MCF 10A (cell line): ENCODE results near the gene DNAJC22. TPM values are rescaled to one million over a fixed set of nuclear protein-coding genes. Genes with fewer than 3 reads are reported as not detected.
"Not testable (repeated sequence)": the region's sequence is repeated elsewhere in the genome, so short reads cannot be mapped to it uniquely, and the experiment has no call there.

ENCODE experiments used
- BruUV-seq: library from RNA; stranded (reverse); fragments of 400-500 nt; replicated peaks from 2 replicates; lab custom pipeline; 2021; lab: Mats Ljungman, UMichigan
- CTCF ChIA-PET: fragments of 300-600 bp; sonication (Branson Sonifier 250); formaldehyde crosslinking; extraction: SDS; loops from one replicate; lab custom pipeline; 2021; ENCODE audit warnings: antibody characterized with exemption, inconsistent platforms; lab: Yijun Ruan, JAX
- POLR2A ChIA-PET: fragments of 300-600, 350-650 bp; sonication (Branson Sonifier 250); formaldehyde crosslinking; extraction: SDS; loops from one replicate; lab custom pipeline; 2020; ENCODE audit warnings: antibody characterized with exemption, inconsistent platforms; lab: Yijun Ruan, JAX
- DNase-seq: peaks from one replicate; pipeline ENCODE4 v3.0.0-alpha.2; 2018; ENCODE audit not compliant: unreplicated experiment
- H3K27ac Mint-ChIP-seq: one replicate; pipeline ENCODE4 v1.8.0; 2022; ENCODE audit warnings: mild to moderate bottlenecking, low read depth, mixed read lengths; ENCODE audit not compliant: unreplicated experiment
- H3K27me3 Mint-ChIP-seq: one replicate; pipeline ENCODE4 v1.8.0; 2022; ENCODE audit warnings: mixed read lengths; ENCODE audit not compliant: insufficient read depth, unreplicated experiment
- H3K36me3 Mint-ChIP-seq: one replicate; pipeline ENCODE4 v1.8.0; 2022; ENCODE audit warnings: mild to moderate bottlenecking, moderate library complexity, mixed read lengths; ENCODE audit not compliant: insufficient read depth, unreplicated experiment
- H3K4me1 Mint-ChIP-seq: one replicate; pipeline ENCODE4 v1.8.0; 2022; ENCODE audit warnings: mixed read lengths; ENCODE audit not compliant: insufficient read depth, unreplicated experiment
- H3K4me3 Mint-ChIP-seq: one replicate; pipeline ENCODE4 v1.8.0; 2022; ENCODE audit warnings: mild to moderate bottlenecking, moderate library complexity, mixed read lengths; ENCODE audit not compliant: unreplicated experiment
- H3K9me3 Mint-ChIP-seq: one replicate; pipeline ENCODE4 v1.8.0; 2022; ENCODE audit warnings: mixed read lengths; ENCODE audit not compliant: unreplicated experiment
- CTCF ChIP-seq: fragments of 200-600 bp; IDR thresholded peaks from one replicate; pipeline ENCODE4 v1.8.0; 2022; ENCODE audit warnings: antibody characterized with exemption, mild to moderate bottlenecking; ENCODE audit not compliant: unreplicated experiment
- intact Hi-C: fragments of 100-400 bp; cut with micrococcal nuclease; formaldehyde crosslinking; loops from 2 replicates; pipeline ENCODE4 v1.14.1; 2022
- total RNA-seq: library from RNA; stranded (reverse); gene quantifications from 2 replicates; pipeline ENCODE4 v1.2.3, GENCODE V29; 2022

The DNAJC22 gene
- total RNA-seq, 1 experiment from 2014 or later: 0.33 TPM

- H3K36me3 Mint-ChIP-seq: no peaks in the 10 kb centered on the region
- TF ChIP-seq CTCF: no peak
- POLR2A ChIA-PET: interaction anchor here (1.0 to 1.5 kb wide), 2 partner anchors 14 to 56 kb away, joined by 3 read pairs; no protein-coding TSS in a partner anchor
- intact Hi-C loops: no loop called here
- no peak overlapping the region for H3K27ac Mint-ChIP-seq
- H3K9me3 Mint-ChIP-seq: no peaks in the 10 kb centered on the region
- no peaks in the 10 kb centered on the region for H3K4me1 Mint-ChIP-seq
- no TSS peak for BruUV-seq
- CTCF ChIA-PET: interaction anchor here (0.6 to 2.9 kb wide), 8 partner anchors 11 to 315 kb away, joined by 3 to 9 read pairs (median 3); partner anchors contain the start of gene DNAJC22
- H3K27me3 Mint-ChIP-seq: peaks cover 12% of the 10 kb centered on the region
- no peak overlapping the region for H3K4me3 Mint-ChIP-seq
- no peak for DNase-seq
These were observed 13.8 kb upstream of the DNAJC22 start for GRCh38 chr12:49332891-49333371.

DNA sequence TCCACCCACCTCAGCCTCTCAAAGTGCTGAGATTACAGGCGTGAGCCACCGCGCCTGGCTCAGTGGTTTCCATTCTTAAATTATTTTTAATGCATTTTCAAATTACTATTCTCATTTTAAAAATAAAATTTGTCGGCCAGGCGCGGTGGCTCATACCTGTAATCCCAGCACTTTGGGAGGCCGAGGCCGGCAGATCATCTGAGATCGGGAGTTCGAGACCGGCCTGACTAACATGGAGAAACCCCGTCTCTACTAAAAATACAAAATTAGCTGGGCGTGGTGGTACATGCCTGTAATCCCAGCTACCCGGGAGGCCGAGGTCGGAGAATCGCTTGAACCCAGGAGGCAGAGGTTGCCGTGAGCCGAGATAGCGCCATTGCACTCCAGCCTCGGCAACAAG is 12.9 kb upstream of the DNAJC22 start:
- H3K27ac Mint-ChIP-seq, H3K9me3 Mint-ChIP-seq, H3K36me3 Mint-ChIP-seq, BruUV-seq, DNase-seq, intact Hi-C loops, H3K4me3 Mint-ChIP-seq, POLR2A ChIA-PET, H3K4me1 Mint-ChIP-seq: not testable (repeated sequence)
- CTCF ChIA-PET: interaction anchor here (0.7 to 1.3 kb wide), 7 partner anchors 9 to 162 kb away, joined by 3 to 4 read pairs (median 3); partner anchors contain the start of gene DNAJC22
- H3K27me3 Mint-ChIP-seq: peaks cover 15% of the 10 kb centered on the region

GRCh38 chr12:49334226-49334625 is 12.5 kb upstream of the DNAJC22 start:
- no peak overlapping the region for H3K4me3 Mint-ChIP-seq
- TF ChIP-seq CTCF: no peak
- intact Hi-C loops: no loop called here
- DNase-seq: no peak
- peaks cover 15% of the 10 kb centered on the region for H3K27me3 Mint-ChIP-seq
- ChIA-PET CTCF (interaction anchor here (0.7 to 1.3 kb wide), 7 partner anchors 9 to 182 kb away, joined by 3 to 5 read pairs (median 3); partner anchors contain the start of gene DNAJC22), POLR2A (no interaction called here)
- H3K9me3 Mint-ChIP-seq: no peaks in the 10 kb centered on the region
- H3K27ac Mint-ChIP-seq: no peak overlapping the region
- no TSS peak for BruUV-seq
- H3K4me1 Mint-ChIP-seq: peaks cover 1% of the 10 kb centered on the region
- H3K36me3 Mint-ChIP-seq: no peaks in the 10 kb centered on the region

DNA sequence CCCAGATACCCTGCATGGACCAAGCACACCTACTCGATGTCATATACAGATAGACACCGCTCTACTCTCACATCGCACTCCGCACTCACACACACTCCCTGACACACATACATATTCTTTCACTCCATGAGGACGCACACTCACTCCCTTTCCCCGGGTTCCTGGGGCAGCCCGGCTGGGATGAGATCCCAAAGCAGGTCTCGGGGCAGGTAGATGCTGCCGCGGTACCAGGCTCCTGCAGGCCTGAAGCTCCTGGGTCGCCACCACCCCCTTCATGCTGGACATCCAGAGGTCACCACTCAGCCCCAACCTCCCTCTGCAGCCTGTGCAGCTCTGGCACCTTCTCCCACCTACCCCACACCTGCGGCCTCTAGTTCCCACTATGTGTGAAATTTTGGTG is 12.0 kb upstream of the DNAJC22 start:
- ChIA-PET CTCF (interaction anchor here (0.7 to 5.3 kb wide), 6 partner anchors 8 to 182 kb away, joined by 3 to 57 read pairs (median 4); no protein-coding TSS in a partner anchor), POLR2A (no interaction called here)
- Mint-ChIP-seq H3K9me3 (no peaks in the 10 kb centered on the region), H3K4me1 (peaks cover 6% of the 10 kb centered on the region), H3K27me3 (peaks cover 15% of the 10 kb centered on the region), H3K27ac (no peak overlapping the region), H3K36me3 (no peaks in the 10 kb centered on the region), H3K4me3 (no peak overlapping the region)
- no peak for TF ChIP-seq CTCF
- intact Hi-C loops: loop anchor here (5.0 kb wide), 1 partner anchor 47 kb away; no protein-coding TSS in a partner anchor
- no TSS peak for BruUV-seq
- no peak for DNase-seq
